ENCODE data around the gene VRK1.

DNA sequence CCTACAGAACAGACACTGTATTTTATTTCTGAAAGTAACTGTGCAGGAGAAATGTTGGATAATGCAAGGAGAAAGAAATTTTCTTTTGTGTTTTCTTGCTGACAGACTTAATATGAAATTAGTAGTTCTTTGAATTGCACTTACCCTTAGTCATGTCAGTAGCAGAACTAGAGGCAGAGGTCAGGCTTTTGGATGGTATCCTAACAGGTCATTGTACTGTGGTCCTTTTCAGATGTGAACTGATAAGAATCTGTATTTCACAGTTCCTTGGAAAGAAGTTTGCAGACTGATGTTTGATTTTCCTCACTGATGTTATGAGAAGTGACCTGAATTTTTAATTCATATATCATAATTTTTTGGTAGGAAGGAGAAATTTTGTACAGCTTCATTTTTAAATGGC lies 46.0 kb downstream of the VRK1 start:
- TF ChIP-seq, protein P1, sequence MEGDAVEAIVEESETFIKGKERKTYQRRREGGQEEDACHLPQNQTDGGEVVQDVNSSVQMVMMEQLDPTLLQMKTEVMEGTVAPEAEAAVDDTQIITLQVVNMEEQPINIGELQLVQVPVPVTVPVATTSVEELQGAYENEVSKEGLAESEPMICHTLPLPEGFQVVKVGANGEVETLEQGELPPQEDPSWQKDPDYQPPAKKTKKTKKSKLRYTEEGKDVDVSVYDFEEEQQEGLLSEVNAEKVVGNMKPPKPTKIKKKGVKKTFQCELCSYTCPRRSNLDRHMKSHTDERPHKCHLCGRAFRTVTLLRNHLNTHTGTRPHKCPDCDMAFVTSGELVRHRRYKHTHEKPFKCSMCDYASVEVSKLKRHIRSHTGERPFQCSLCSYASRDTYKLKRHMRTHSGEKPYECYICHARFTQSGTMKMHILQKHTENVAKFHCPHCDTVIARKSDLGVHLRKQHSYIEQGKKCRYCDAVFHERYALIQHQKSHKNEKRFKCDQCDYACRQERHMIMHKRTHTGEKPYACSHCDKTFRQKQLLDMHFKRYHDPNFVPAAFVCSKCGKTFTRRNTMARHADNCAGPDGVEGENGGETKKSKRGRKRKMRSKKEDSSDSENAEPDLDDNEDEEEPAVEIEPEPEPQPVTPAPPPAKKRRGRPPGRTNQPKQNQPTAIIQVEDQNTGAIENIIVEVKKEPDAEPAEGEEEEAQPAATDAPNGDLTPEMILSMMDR (IDR thresholded peaks at IDR 0.05; ENCODE audit: low read depth, low read length, poor library complexity, severe bottlenecking) = no peak
- TF ChIP-seq EZH2phosphoT487 (IDR thresholded peaks at IDR 0.05; ENCODE audit: borderline replicate concordance, low read length) = no peak
